ENCODE measurements around the gene FBXO9.
"Not testable (repeated sequence)": the region's sequence is repeated elsewhere in the genome, so short reads cannot be mapped to it uniquely, and the experiment has no call there.

Gene FBXO9

DNA sequence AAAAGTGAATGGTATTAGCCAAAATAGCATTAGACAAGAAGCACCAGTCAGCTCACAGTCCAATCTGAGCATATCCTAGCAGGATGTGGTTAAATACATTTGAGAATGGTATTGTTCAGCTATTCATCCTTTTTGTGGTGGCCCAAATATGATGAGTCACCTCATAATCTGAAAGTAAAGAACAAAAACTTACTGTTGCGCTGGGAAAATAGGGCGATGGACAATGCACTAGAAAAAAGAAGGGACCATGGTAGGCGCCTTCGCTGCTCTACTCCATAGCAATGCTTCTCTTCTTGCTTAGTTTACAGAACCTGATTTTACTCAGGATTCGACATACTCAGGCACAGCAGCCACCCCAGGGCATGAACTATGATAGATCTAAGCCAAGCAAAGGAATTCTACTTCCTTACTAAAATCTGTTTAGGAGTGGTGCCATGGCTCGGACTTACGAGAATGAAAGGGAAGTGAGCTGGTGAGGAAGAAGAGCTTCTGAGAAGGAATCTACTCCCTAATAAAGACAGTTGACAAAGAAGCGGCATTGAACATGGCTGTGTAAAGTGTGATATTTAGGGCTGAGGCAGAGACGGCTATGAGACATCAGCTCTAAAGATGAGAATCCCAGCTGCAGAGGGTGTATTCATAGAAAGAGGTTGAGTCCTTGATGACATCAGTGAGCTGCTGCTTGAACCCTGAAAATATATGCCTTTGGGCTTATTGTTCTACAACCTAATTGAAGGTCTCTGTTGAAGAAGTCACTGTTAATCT lies 16.6 kb upstream of the FBXO9 start:
- no peak for DNase-seq

DNA sequence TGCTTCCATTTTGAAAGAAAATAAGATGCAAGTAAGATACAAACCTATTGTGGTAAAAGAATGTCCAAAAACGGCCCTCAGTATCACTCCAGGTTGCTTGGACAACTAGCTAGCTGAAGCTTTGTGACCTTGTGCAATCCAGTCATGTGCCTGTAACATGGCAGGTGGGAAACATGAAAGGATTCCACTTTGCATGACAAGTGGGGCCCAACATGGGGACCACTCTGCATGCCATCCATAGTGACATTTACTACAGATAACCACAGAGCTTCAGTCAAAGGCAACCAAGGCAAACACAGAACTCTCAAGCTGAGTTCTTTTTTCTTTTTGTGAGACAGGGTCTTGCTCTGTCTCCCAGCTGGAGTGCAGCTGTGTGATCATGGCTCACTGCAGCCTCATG lies 15.8 kb upstream of the FBXO9 start:
- no peak for DNase-seq

DNA sequence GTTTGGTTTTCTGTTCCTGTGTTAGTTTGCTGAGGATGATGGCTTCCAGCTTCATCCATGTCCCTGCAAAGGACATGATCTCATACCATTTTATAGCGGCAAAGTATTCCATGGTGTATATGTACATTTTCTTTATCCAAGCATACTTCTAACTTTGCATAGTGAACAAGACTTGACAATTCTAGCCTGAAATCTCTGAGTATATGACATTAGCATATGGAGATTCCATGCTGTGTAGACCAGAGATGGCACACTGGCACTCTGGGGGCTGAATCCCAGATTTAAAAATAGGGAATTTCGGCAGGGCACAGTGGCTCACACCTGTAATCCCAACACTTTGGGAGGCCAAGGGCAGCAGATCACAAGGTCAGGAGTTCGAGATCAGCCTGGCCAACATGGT lies 13.1 kb upstream of the FBXO9 start:
- not testable (repeated sequence) for DNase-seq

DNA sequence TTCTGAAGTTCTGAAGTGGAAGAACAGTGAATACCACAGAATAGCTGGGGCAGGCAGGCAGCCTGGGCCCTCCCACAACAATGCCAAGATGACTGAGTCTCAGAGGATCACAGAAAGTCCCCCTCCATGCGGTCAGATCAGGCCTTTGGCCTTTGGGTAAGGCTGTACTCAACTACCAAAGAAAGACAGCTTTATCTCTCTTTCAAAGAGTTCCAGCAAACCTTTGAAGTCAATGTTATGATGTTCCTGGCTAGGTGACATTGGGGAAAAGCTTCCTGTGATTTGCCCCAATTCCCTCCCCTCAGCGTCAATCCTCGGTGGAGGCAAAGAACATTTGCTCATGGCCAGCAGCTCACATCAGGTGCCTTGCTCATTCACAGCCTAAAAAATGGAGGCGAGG lies 10.7 kb upstream of the FBXO9 start:
- DNase-seq: no peak

DNA sequence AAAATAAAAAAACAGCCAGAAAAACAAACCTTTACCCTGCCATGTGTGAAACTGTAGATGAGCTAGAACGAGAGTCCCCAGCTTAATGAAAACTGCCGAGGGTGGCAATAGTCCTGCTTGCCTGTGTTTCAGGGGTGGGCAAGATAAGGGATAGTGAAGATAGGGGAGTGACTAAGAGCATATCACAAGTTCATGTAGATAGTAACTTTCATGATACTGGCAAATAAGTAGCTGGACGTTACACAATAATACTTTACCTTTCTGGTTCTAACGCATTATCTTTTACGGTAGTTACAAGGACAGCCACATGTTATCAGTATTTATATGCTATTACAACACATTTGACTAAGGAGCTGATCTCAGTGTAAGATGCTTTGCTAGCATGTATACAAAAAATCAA lies 9.3 kb upstream of the FBXO9 start:
- no peak for DNase-seq

DNA sequence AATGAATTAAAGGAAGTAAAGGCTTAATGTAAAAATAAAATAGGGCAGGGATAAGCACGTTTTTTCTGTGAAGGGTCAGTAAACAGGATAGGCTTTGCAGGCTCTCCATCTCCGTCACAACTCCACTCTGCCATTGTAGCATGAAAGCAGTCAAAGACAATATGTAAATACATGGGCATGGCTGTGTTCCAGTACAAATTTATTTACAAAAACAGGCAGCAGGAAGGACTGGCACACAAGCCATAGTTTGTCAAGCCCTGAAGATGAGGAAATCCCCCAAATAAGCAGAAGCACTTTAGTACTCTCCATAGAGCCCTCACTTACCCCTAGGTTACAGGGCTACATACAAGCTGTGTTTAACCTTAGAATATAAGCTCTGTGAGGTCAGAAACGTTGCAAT lies 8.9 kb upstream of the FBXO9 start:
- DNase-seq: peak; percentile 10

DNA sequence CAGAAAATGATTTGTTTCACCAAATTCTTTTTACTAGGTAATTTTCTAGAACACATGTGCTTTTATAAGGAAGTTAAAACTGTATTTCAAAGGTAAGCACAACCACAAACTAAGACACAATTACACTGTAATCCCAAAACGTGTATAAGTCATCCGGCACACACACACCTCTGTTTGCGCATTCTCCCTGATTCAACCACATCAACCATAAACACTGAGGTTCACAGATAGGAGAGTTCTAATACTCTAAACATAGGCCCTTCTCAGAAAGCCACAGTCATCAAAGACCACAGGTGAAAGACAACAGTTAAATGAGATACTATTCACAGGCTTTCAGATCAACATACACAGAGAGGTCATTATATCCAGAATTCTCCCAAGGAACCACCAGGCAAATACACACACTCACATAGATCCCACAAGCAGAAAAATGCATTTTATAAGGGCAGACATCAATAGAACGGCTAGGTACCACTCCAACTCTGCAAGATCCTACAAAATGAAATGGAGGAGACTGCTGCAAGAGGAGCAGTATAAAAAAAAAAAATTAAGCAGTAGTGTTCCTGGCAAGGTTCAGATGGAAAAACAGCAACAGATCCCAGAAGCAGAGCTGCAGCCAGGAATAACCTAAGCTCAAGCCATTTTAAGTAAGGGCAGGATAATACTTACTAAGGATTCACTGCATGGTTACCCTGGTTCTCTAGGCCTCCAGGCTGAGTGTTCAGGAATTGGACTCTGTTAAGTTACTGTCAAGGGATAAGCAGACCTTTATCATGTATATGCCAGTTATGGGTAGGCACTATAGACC lies 6.6 kb upstream of the FBXO9 start:
- DNase-seq: no peak

DNA sequence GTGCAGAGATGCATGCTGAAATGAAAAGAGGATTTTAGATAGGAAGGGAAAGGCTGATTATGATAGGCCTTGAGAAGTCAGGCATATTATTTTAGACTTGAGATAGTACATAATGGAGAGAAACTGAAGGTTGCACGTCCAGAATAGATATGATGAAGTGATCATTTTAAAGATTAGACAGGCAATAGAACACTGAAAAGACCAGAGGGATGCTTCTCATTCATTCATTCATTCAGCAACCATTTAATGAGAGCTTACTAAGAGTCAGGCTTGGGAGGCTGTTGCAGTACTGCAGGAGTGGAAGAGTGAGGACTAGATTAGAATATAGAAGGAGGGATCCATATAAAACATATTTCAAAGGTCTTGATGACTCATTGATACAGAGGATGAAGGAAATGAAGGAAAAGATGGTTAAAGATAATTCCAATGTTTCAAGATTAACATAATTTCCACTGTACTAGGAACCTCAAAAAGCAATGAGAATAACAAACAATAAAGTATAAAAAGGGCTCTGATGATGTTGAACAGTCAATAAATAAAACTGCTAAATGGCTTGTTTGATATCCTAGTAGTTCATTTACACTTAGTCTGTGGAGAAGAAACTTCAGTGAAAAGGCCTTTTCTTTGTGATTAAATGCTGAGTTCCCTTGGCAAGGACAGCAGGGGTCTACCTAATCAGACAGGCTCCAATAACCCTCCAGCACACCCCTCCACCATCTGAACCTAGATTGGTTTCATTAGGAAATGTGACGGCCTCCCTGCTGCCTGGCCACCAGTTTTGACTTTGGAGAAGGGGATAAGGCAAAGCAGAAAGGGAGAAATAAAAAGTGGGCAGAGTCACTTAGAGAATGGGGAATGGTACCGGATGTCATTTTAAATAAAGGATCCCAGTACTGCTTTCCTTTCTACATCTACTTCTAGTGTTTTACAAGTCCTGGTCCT lies 5.3 kb upstream of the FBXO9 start:
- no peak for DNase-seq

DNA sequence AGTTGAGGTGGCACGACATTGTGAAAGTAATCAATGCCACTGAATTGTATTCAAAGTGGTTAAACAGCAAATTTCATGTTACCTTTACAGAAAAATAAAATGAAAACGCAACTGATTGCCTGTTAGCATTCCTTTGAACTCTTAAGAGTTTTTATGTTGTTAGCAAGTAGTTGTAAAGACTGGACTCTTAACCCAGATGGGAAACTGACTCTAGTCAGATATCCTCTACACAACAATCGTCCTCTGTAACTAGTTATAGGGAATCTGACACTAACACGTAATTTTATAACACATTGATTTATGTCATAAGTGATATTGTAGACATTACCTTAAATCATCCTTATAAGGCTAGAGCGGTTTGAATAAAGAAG lies 3.0 kb upstream of the FBXO9 start:
- DNase-seq: peak; percentile 9

DNA sequence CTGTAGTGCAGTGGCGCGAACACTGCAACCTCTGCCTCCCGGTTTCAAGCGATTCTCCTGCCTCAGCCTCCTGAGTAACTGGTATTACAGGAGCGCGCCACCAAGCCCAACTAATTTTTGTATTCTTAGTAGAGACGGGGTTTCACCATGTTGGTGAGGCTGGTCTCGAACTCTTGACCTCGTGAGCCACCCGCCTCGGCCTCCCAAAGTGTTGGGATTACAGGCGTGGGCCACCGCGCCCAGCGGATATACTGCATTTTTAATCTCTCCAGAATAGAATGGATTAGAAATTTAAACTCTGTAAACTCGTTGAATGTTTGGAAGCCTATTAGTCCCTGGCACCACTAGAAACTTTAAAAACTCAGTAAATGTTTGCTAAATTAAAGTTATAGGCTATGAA lies 949 bp upstream of the FBXO9 start:
- not testable (repeated sequence) for DNase-seq

DNA sequence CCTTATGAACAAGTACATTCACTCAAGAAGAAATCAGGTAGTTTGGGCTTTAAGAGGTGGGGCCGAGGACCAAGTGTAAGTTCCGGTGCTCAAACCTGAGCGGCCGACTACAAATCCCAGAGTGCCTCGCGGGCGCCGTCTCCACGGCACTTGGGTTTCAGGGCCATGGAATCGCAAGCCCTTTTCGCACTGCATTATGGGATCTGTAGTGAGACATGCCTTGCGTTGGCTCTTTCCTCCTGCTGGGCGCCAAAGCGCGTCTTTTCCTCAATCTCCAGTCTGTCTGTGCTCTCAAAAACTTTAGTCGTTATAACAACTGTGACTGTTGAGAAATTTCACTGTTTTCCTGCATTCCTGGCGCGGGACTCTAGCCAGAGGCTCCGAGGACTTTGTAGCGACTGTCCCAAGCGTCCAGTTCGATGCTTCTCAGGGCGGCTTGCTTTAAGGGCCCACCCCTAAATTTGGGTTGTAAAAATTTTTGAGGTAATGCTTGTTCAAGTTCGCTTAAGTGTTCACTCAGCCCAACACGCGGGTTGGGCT lies 408 bp upstream of the FBXO9 start:
- peak; percentile 91 for DNase-seq

DNA sequence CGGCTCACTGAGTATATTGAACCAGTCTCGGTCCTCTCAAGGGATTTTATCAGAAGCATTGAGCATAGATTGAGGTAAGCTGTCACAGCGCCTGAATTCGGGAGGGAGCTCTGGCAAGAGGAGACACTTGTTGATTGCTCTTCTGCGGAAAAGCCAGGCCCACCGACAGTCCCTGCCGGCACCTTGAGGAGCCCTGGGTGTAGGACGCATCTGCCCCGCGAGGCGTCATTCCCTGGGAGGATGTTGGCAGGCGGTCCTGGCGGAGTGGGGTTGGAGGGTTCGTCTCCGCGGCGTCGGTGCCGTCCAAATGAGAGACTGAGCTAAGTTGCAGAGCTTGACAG lies 843 bp downstream of the FBXO9 start:
- peak; percentile 18 for DNase-seq

DNA sequence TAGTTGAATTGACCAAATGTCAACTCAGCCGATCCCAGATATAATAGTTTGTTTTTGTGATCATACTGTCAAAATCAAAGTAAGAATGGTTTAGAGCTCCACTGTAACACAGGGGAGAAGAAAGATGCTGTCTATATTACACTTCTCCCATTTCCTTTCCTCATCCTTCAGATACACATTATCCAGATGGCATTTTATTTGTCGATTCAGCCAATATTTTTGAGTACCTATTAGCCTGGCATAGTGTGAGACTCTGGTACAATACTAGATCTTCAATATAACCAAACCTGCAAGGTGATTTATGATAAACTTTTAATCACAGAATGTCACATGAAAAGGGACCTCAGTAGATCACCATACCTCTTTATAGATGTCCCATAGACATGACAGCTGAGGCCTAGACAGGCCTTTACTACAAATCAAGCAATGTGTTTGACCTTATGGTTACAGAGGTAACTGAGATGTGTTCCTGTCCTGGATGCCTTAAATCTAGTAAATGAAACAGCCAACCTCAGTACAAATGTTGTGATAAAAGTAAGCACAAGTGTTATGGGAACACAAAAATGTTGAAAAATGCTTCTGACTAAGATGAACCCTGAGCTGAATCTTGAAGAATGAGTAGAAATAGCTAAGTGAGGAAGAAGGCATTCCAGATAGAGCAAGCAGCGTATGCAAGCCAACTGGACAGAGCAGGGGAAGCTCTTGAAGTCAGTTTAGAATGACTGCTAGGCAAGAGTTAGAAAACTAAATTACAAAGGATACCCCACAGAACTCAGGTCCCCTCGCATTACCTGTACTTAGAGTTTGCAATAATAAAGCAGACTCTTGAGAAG lies 1.9 kb downstream of the FBXO9 start:
- no peak for DNase-seq

DNA sequence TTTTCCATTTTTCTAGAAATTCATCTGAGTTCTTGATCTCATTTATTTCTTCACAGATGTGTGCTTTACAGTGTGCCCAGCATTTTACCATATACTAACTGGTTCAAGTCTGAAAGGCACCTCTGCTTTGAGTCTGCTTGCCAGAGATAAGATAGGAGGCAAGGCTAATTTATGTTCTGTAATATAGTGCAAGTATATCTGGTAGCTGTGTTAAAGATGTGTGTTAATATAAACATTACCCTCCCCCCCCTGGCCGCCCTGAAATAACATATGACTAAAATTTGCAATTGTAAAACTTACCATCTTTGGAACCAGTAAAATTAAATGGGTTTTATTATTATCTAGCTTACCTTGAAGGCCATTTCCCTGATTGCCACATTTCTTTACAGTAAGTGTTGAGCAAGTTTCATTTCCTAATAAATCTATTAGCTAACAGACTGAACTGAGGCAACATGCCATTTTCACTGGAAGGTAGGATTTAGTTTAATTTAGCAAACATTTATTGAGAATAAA lies 2.7 kb downstream of the FBXO9 start:
- DNase-seq: no peak

DNA sequence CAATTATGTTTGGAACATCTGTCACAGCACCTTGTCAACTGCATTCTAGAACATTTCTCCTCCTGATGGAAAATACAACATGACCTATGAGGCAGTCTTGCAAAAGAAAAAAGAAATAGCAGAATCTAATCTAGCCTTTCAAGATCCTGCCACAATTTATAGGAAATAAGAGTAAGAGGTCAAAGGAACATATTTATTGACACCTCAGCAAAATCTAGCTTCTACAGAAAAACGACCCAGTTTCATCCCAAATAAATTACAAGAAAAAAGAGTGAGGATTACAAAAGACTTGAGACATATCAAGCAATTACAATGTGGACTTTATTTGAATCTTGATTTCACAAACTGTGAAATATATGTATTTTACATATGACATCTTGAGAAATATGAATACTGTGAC lies 4.2 kb downstream of the FBXO9 start:
- DNase-seq: no peak

DNA sequence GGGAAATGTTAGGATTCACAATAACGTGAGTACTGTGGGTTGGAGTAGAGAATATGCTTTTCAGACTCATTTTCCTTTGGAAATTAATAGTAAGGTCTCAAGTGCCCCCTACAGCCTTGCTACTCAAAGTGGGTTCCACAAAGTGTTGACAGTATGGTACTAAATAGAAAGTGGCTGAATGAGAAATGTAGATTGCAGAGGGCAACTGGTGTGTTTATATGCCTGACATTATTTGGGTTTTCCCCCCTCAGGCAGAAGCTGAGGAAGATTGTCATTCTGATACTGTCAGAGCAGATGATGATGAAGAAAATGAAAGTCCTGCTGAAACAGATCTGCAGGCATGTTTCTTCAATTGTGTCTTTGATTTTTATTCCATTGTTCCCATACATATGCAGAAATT lies 5.6 kb downstream of the FBXO9 start:
- DNase-seq: no peak

DNA sequence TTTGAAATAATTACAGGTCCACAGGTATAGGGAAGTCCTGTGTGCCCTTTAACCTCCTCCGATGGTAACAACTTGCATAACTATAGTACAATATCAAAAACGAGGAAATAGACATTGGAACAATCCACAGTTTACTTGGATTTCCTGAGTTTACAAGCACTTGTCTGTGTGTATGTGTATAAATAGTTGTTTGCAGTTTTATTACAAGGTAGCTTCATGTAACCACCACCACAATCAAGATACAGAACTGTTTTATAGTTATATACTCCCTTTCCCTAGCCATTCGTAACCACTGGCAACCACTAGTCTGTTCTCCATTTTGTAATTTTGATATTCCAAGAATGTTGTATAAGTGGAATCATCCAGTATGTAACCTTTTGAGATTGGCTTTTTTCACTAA lies 9.1 kb downstream of the FBXO9 start:
- no peak for DNase-seq

DNA sequence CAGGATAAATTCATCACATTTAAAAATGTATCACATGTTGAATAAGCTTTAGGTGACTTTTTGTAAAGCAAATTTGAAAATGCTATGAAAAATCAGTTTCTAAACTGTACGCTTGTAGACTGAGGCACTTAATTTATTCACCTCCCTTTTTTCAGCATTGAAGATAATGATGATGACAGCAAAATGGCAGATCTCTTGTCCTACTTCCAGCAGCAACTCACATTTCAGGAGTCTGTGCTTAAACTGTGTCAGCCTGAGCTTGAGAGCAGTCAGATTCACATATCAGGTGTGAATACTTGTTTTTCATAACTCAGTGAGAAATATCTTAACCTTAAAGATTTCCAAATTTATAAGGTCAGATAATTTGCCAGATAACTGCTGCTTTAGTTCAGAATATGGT lies 15.6 kb downstream of the FBXO9 start:
- DNase-seq: no peak

DNA sequence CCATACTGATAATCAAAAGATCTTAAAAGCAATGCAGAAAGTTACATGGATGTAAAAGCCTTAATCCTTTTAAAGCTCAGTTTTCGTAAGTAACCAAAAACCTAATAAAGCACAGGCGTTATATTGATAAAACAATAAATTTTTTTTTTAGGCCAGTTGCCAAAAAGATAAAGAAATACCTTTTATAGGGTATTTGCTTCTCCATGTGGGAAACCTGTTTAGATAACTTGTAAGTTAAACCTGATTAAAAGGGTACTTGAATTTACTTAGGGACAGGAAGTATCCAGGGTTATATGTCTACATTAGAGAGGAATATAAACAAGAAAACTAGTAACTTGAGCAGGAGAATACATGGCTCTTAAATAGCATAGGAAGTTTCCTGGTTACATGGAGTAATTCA lies 21.1 kb downstream of the FBXO9 start:
- no peak for DNase-seq

DNA sequence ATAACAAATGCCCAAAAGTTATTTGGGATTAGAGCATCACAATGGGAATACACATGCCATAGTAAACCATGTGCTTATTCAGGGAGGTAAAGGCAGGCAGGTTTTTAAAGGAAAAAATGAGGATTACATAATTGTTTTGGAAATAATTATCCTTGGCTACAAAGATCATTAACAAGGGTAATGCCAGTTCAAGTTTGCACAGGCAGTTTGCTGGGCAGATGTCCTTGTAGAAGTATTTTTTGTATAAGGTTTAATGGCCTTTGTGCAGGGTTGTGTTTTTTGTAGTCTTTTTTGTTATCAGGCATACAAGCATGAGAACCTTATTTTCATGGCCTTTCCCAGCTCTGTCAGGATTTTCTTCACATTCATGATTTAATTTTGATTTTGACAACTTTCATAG lies 24.7 kb downstream of the FBXO9 start:
- DNase-seq: no peak

DNA sequence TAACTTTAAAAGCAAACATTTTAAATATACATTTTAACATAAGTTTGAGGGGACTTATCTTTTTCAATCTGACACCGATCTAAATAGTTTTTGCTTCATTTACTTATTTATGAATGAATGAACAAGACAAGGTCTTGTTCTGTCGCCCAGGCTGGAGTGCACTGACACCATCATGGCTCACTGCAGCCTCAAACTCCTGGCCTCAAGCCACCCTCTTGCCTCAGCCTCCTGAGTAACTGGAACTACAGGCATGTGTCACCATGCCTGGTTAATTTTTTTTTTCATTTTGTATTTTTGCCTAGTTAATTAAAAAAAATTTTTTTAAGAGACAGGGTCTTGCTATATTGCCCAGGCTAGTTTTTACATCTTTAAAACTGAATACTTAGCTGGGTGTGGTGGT lies 25.4 kb downstream of the FBXO9 start:
- DNase-seq: no peak

DNA sequence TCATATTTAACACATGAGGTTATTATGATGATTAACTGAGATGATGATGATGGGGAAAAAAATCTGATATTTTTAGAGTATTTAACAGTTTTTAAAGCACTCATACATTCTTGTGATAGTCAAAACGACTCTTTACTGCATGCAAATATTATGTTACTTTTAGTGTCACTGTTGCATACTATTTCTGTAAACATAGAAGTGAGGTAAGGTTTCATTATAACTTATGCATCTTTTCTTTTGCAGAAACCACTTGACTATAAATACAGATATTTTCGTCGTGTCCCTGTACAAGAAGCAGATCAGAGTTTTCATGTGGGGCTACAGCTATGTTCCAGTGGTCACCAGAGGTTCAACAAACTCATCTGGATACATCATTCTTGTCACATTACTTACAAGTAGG lies 30.1 kb downstream of the FBXO9 start:
- no peak for DNase-seq

All from DMS79 treated with DMSO at 0.1 percent for 48 hours (cell line).